ENCODE results near the gene KLHL25.

GRCh38 chr15:85748729-85749128 lies 46.0 kb downstream of the KLHL25 start:
- TF ChIP-seq CTCF (IDR thresholded peaks at IDR 0.05): no peak
- no peak for TF ChIP-seq POLR2AphosphoS5 (IDR thresholded peaks at IDR 0.05; ENCODE audit: low read depth, low read length)
